Right lobe of liver (tissue), 6 donors: Measurements from ENCODE around the gene OSBPL5. TPM values are rescaled to one million over a fixed set of nuclear protein-coding genes. Genes with fewer than 3 reads are reported as not detected.

Experiments used
- ATAC-seq, 4 donors: fragments of 200-7000 bp; cut with Tn5 transposase; one replicate each; pipeline ENCODE4 v1.9.1; 2020; ENCODE audit warnings: mild to moderate bottlenecking in 4 of 4, moderate library complexity in 4 of 4
- DNase-seq, 3 donors: peaks; one replicate each; pipeline ENCODE4 v3.0.0-alpha.2; 2020
- H3K27ac ChIP-seq, 3 donors: fragments of 200-600 bp; one replicate each; pipeline ENCODE4 v1.8.0; 2022
- H3K27me3 ChIP-seq, 2 donors: fragments of 200-600 bp; one replicate each; pipeline ENCODE4 v1.8.0; 2022
- H3K36me3 ChIP-seq, 4 donors: fragments of 200-600 bp; sonication (generic) in 1 of 4; one replicate each; pipeline versions ENCODE4 v1.5.1 to v1.8.0; 2017 to 2022; ENCODE audit warnings: control low read depth in 1 of 4
- H3K4me1 ChIP-seq, 4 donors: fragments of 200-600 bp; sonication (generic) in 1 of 4; one replicate each; pipeline versions ENCODE4 v1.5.1 to v1.8.0; 2017 to 2022; ENCODE audit warnings: control low read depth in 1 of 4
- H3K4me3 ChIP-seq, 3 donors: fragments of 200-600 bp; one replicate each; pipeline ENCODE4 v1.8.0; 2022
- H3K9me3 ChIP-seq, 4 donors: fragments of 200-600 bp; sonication (generic) in 1 of 4; one replicate each; pipeline versions ENCODE4 v1.5.1 to v1.8.0; 2017 to 2022; ENCODE audit warnings: control low read depth in 1 of 4
- CTCF ChIP-seq, 4 donors: fragments of 200-600 bp in 3 of 4; fragments of 450-650 bp in 1 of 4; IDR thresholded peaks; one replicate each; pipeline versions ENCODE4 v1.5.1 to v1.8.0; 2016 to 2022; ENCODE audit warnings: antibody characterized with exemption in 4 of 4, mild to moderate bottlenecking in 2 of 4
- POLR2A ChIP-seq: fragments of 450-650 bp; IDR thresholded peaks from one replicate; pipeline ENCODE4 v1.6.1; 2017; ENCODE audit warnings: antibody characterized with exemption, mild to moderate bottlenecking
- WGBS: methylation state at CpG from one replicate; pipeline ENCODE4 v1.1.6; 2018; ENCODE audit warnings: low coverage, low lambda C conversion rate; ENCODE audit not compliant: insufficient coverage; ENCODE audit errors: missing lambda C conversion rate; 5-methylcytosine and 5-hydroxymethylcytosine counted together
- intact Hi-C, 2 donors: fragments of 100-400 bp; cut with DNase I; formaldehyde crosslinking; loops; one replicate each; pipeline versions ENCODE4 v1.11.2 to v1.14.1; 2022
- total RNA-seq, 6 experiments: library from RNA; depleted of rRNA in 2 of 6; stranded (reverse); fragments of >200 nt in 2 of 6; fragmentation: NEBNext Ultra II Directional in 3 of 6; extraction: Animal tissue kit (Norgen Biotek cat#: 25700) in 3 of 6; gene quantifications; one replicate each; pipeline versions ENCODE4 v1.1.0 to v1.2.4, GENCODE V29; 2016 to 2023
- donor health status: DM: no; HTN: yes; CAD: no.
- donor health status: DM: no; HTN: no; CAD: no.
- donor health status: DM: no; HTN: no; CAD: no.
- donor health status: DM: no; HTN: yes; CAD: no.
- donor health status: DM: no; HTN: yes; CAD: no.

OSBPL5 gene
- total RNA-seq, 6 experiments from 2014 or later = 2.2 to 6.3 (median 3.4) TPM

DNA sequence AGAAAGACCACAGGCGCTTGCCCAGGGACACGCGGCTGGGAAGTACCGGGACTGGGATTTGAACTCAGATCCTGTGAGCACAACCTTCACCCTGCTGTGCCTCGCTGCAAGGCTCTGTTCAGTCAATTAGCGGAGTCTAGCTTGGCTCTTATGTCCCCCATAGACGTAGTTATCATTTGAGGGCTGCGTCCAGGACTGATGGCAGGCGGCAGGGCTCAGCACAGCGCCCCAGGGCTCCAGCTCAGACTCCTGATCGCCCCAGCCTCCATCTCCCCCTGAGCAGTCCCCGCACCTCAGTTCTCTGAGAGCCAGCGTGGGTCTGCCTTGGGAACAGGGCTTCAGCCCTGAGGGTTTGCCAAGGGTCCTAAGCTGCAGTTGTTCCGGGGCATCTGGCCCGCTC is 33.7 kb upstream of the OSBPL5 start:
- DNase-seq (peak in 1 of 3 donors; percentile 25), ATAC-seq (no peak)
- H3K4me1 ChIP-seq = no peaks in the 10 kb centered on the region
- TF ChIP-seq POLR2A (no peak), CTCF (IDR thresholded peaks at IDR 0.05) (no peak)
- intact Hi-C loops = no loop called here
- H3K27ac ChIP-seq = no peak overlapping the region
- H3K36me3 ChIP-seq = no peaks in the 10 kb centered on the region
- no peak overlapping the region for H3K4me3 ChIP-seq
- H3K27me3 ChIP-seq = no peaks in the 10 kb centered on the region
- H3K9me3 ChIP-seq = no peaks in the 10 kb centered on the region
- 87% methylated on average over 6 of the region's 15 CpGs for WGBS

- intact Hi-C loops = no loop called here
Observed at GRCh38 chr11:3197878-3198528, 32.9 kb upstream of the OSBPL5 start.

GRCh38 chr11:3197044-3197695 is 32.1 kb upstream of the OSBPL5 start:
- Histone ChIP-seq H3K36me3 (no peaks in the 10 kb centered on the region), H3K4me1 (no peaks in the 10 kb centered on the region), H3K4me3 (no peak overlapping the region), H3K27ac (no peak overlapping the region), H3K27me3 (no peaks in the 10 kb centered on the region), H3K9me3 (no peaks in the 10 kb centered on the region)
- TF ChIP-seq CTCF (IDR thresholded peaks at IDR 0.05) (no peak), POLR2A (no peak)
- no peak for ATAC-seq
- 50% methylated on average over 1 of the region's 11 CpGs for WGBS
- intact Hi-C loops = no loop called here
- DNase-seq = peak in 1 of 3 donors; percentile 36

More at GRCh38 chr11:3197878-3198528, 32.9 kb upstream of the OSBPL5 start:
- Histone ChIP-seq H3K9me3 (no peaks in the 10 kb centered on the region), H3K27me3 (no peaks in the 10 kb centered on the region), H3K4me1 (no peaks in the 10 kb centered on the region), H3K4me3 (no peak overlapping the region), H3K36me3 (no peaks in the 10 kb centered on the region), H3K27ac (no peak overlapping the region)
- DNase-seq = peak in 1 of 3 donors; percentile 30
- 60% methylated on average over 1 of the region's 8 CpGs for WGBS
- ATAC-seq = no peak
- TF ChIP-seq CTCF (IDR thresholded peaks at IDR 0.05) = no peak
- no peak for TF ChIP-seq POLR2A

DNA sequence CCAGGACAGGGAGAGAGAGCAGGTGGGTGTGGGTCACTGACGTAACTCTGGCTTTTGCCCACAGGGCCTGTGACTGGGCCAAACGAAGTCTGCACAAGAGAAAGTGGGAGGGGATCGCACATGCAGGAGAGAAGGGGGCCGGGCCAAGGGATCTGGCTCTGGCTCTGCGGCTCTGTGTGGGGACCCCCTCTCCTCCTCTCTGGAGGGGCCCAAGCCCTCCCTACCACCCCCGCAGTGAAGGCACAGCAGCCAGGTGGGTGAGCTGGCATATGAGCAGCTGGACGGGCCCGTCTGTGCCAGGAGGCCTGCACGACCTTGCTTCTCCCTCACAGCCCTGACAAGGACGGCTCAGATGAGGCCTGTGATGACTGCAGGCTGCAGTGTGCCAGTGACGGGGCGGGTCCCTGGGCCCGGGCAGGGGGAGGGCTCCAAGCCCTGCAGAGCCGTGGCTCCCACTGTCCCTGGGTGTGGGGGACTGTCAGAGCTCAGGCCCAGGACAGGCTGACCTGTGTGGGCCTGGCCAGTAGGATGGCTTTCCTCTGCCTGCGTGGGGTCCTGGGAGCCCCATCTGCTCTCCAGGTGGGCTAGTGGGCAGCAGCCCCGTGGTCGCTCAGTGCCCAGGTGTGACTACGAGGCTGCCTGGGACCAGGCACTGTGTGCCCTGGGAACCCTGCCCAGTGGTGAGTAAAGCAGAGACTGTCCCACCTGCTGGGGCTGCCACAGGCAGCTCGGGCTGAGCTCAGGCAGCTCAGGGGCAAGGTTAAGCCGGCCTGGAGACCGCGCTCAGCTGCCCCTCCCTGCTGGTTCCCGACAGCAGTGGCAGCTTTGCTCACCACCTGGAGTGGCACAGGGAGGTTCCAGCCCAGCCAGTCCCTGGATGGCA is 31.3 kb upstream of the OSBPL5 start:
- no peak for TF ChIP-seq CTCF (IDR thresholded peaks at IDR 0.05)
- no peak for TF ChIP-seq POLR2A
- Histone ChIP-seq H3K36me3 (no peaks in the 10 kb centered on the region), H3K27me3 (no peaks in the 10 kb centered on the region), H3K4me3 (no peak overlapping the region), H3K27ac (no peak overlapping the region), H3K9me3 (no peaks in the 10 kb centered on the region), H3K4me1 (no peaks in the 10 kb centered on the region)
- DNase-seq (peak in 1 of 3 donors; percentile 52), ATAC-seq (no peak)
- intact Hi-C loops = no loop called here
- no CpG with 5 or more reads among the region's 23 CpGs for WGBS
